Erythroblast (primary cell): Measurements from ENCODE around the gene KIRREL3.

Source experiments
- GATA1 ChIP-seq: IDR thresholded peaks from 2 replicates; pipeline ENCODE4 v1.6.1; 2011; ENCODE audit warnings: low read depth, mild to moderate bottlenecking, control low read depth, low read length, moderate library complexity
- POLR2A ChIP-seq: IDR thresholded peaks from 2 replicates; pipeline ENCODE4 v1.6.1; 2011; ENCODE audit warnings: mild to moderate bottlenecking, low read length

DNA sequence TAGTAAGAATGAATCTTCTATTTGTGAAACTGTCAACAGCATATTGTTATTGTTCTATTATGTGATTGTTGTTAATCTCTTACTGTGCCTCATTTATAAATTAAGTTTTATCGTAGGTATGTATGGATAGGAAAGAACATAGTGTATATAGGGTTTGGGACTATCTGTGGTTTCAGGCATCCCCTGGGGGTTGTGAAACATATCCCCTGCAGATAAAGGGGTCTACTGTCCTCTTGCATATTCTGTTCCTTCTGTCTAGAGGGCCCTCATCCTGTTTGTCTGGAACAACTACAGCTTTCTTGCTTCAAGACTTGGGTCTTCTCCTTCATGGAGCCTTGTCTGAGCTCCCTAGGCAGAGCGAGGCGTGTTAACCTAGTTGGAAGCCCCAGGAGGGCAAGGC, 159.6 kb downstream of the KIRREL3 start:
- TF ChIP-seq POLR2A (no peak), GATA1 (no peak)
